Measurements from ENCODE around the gene AGBL2. TPM values are rescaled to one million over a fixed set of nuclear protein-coding genes. Genes with fewer than 3 reads are reported as not detected.

Gene AGBL2
- total and polyA plus RNA-seq, 2 of the 8 experiments (the other 6 are each of a cell fraction or from before 2014, with no cell fraction given), result 2.1 to 6.5 TPM

GRCh38 chr11:47711225-47711624 lies 3.9 kb downstream of the AGBL2 start:
- H3K23me2 ChIP-seq (ENCODE audit: low read depth, low read length), result peaks cover 3% of the 10 kb centered on the region; the same call in 1 of the 2 replicates
- H3K27ac ChIP-seq (ENCODE audit: low read depth, low read length), result no peak overlapping the region
- H3K56ac ChIP-seq (replicated peaks; ENCODE audit: insufficient read length, low read depth, low read length), result no peak overlapping the region
- no peak overlapping the region for H2BK20ac ChIP-seq (ENCODE audit: low read length)
- H3K9me3 ChIP-seq (ENCODE audit: insufficient read depth in 2 of 2, low read depth in 1 of 2, low read length in 1 of 2), result no peaks in the 10 kb centered on the region
- WGBS, 2 experiments (ENCODE audit: extremely low coverage in 1 of 2, insufficient coverage in 1 of 2, insufficient read length in 1 of 2, insufficient replicate concordance in 2 of 2, low coverage in 1 of 2, low lambda C conversion rate in 2 of 2, missing lambda C conversion rate in 1 of 2), result 86% methylated on average over 5 of the region's 5 CpGs; no CpG with 5 or more reads in 1 of the 2 experiments
- no peak overlapping the region for H3K9ac ChIP-seq (replicated peaks in 1 of 4; ENCODE audit: extremely low read depth in 1 of 4, low read depth in 3 of 4, low read length in 3 of 4)
- H4K5ac ChIP-seq (ENCODE audit: insufficient read length, low read depth, low read length), result no peak overlapping the region
- H2AK5ac ChIP-seq (ENCODE audit: low read depth, low read length), result no peak overlapping the region
- no peak overlapping the region for H3K4ac ChIP-seq (replicated peaks; ENCODE audit: insufficient read length, low read depth, low read length)
- no peak overlapping the region for H2BK12ac ChIP-seq (ENCODE audit: low read depth, low read length)
- H4K20me1 ChIP-seq (replicated peaks in 1 of 2; ENCODE audit: control insufficient read depth in 1 of 2, insufficient read depth in 2 of 2, low read length in 2 of 2), result no peaks in the 10 kb centered on the region
- POLR2A ChIA-PET (ENCODE audit: partially characterized antibody), result interaction anchor here (0.5 to 1.7 kb wide), 4 partner anchors 15 to 84 kb away, joined by 4 to 6 read pairs (median 4); no protein-coding TSS in a partner anchor
- H3K79me2 ChIP-seq (ENCODE audit: control insufficient read depth in 1 of 2, insufficient read depth in 2 of 2, low read length in 2 of 2), result no peaks in the 10 kb centered on the region
- 0 out of 2 replicates have a peak overlapping the region, but pooled peaks have one; percentile 48 for H2AFZ ChIP-seq (ENCODE audit: low read length)
- no peaks in the 10 kb centered on the region; the same call in 1 of the 2 replicates for H3K79me1 ChIP-seq (ENCODE audit: low read depth, low read length)
- H3K4me3 ChIP-seq (ENCODE audit: extremely low read depth in 1 of 4, insufficient read depth in 2 of 4, low read depth in 3 of 4, low read length in 4 of 4), result no peak overlapping the region
- H3K36me3 ChIP-seq (ENCODE audit: control insufficient read depth in 2 of 4, insufficient read depth in 4 of 4, low read length in 3 of 4), result no peaks in the 10 kb centered on the region
- H2BK120ac ChIP-seq (replicated peaks; ENCODE audit: low read depth, low read length), result no peak overlapping the region
- DNase-seq (ENCODE audit: low read depth in 1 of 2, low spot score in 2 of 2), result peak in 1 of 2 experiments; percentile 45
- H3K14ac ChIP-seq (ENCODE audit: insufficient read length), result no peak overlapping the region
- CTCF ChIA-PET (ENCODE audit: partially characterized antibody), result interaction anchor here (0.8 kb wide), 1 partner anchor 335 kb away, joined by 4 read pairs; no protein-coding TSS in a partner anchor
- H3K4me1 ChIP-seq (replicated peaks in 1 of 4; ENCODE audit: control insufficient read depth in 3 of 4, insufficient read depth in 4 of 4, low read length in 3 of 4), result peaks cover 0 to 5% (median 2%) of the 10 kb centered on the region in 4 experiments; a peak in 1 of 7 replicates
- no peak overlapping the region for H3K4me2 ChIP-seq (ENCODE audit: insufficient read depth in 1 of 2, low read depth in 2 of 2, low read length in 2 of 2)
- H3K27me3 ChIP-seq (replicated peaks in 1 of 4; ENCODE audit: control insufficient read depth in 3 of 4, extremely low read depth in 1 of 4, insufficient read depth in 3 of 4, low read length in 3 of 4), result no peaks in the 10 kb centered on the region
- no peak overlapping the region for H4K91ac ChIP-seq (replicated peaks; ENCODE audit: insufficient read length, low read length)
- H3K23ac ChIP-seq (ENCODE audit: insufficient read length), result no peak overlapping the region
- no peak overlapping the region for H4K8ac ChIP-seq (ENCODE audit: extremely low read depth, insufficient read depth, low read length)
- no peak overlapping the region for H2BK15ac ChIP-seq (ENCODE audit: low read length)
- no peak for FAIRE-seq
- no peak overlapping the region for H3K18ac ChIP-seq (ENCODE audit: extremely low read depth, low read length)
- no peak overlapping the region for H2BK5ac ChIP-seq (ENCODE audit: low read depth, low read length)
- TF ChIP-seq RBBP5 (IDR thresholded peaks at IDR 0.05; ENCODE audit: borderline replicate concordance, low read depth, low read length) (no peak), SRF (IDR thresholded peaks at IDR 0.05; ENCODE audit: low read depth, low read length) (no peak), RXRA (IDR thresholded peaks at IDR 0.05; ENCODE audit: insufficient read depth, low read depth, low read length) (no peak)

All from H1 (cell line).